ENCODE data around the gene SH3BP5L.

GRCh38 chr1:248853663-248854375 lies 28.1 kb upstream of the SH3BP5L start:
- TF ChIP-seq CTCF (conservative IDR thresholded peaks at IDR 0.05; ENCODE audit: low read depth, low read length) (no peak), POLR2A (IDR thresholded peaks at IDR 0.05; ENCODE audit: low read depth, low read length) (no peak), MAZ (IDR thresholded peaks at IDR 0.05; ENCODE audit: borderline replicate concordance, low read depth, low read length) (no peak), USF2 (IDR thresholded peaks at IDR 0.05; ENCODE audit: low read depth, low read length) (no peak), CEBPB (IDR thresholded peaks at IDR 0.05; ENCODE audit: low read depth, low read length) (no peak), MXI1 (IDR thresholded peaks at IDR 0.05; ENCODE audit: borderline replicate concordance, low read depth, low read length) (no peak), RFX5 (IDR thresholded peaks at IDR 0.05; ENCODE audit: low read depth, low read length) (no peak), SMC3 (IDR thresholded peaks at IDR 0.05; ENCODE audit: low read depth, low read length) (no peak), FOS (IDR thresholded peaks at IDR 0.05; ENCODE audit: low read depth, low read length) (no peak), ELK1 (IDR thresholded peaks at IDR 0.05; ENCODE audit: borderline replicate concordance, low read depth, low read length) (no peak), MAFK (IDR thresholded peaks at IDR 0.05; ENCODE audit: low read depth, low read length) (no peak), RAD21 (IDR thresholded peaks at IDR 0.05; ENCODE audit: low read length) (no peak)

Measured in IMR-90 (cell line).